HG03521 (cell line): ENCODE measurements around the gene PLXNA4.
A peak's percentile ranks its signal among the peaks of the same experiment; 100 is the strongest.

Experiments used
- ATAC-seq: cut with Tn5 transposase; IDR thresholded peaks from one replicate; pipeline ENCODE4 v1.9.1; 2021; ENCODE audit warnings: mild to moderate bottlenecking, moderate library complexity; ENCODE audit not compliant: unreplicated experiment

PLXNA4 gene

DNA sequence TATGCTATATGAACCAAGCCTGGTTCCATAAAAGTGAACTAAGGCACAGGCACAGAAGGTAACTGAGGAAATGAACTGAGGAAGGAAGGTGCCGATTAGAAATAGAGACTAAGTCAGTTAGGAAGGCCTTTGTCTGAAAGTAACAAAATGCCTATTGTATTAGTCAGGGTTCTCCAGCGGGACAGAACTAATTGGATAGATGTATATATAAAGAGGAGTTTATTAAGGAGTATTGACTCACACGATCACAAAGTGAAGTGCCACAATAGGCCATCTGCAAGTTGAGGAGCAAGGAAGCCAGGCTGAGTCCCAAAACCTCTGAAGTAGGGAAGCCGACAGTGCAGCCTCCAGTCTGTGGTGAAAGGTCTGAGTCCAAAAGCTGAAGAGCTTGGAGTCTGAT, 13.9 kb upstream of the PLXNA4 start:
- no peak for ATAC-seq

GRCh38 chr7:132588596-132588995, 12.3 kb upstream of the PLXNA4 start:
- ATAC-seq, result no peak

GRCh38 chr7:132584796-132585494, 8.7 kb upstream of the PLXNA4 start:
- ATAC-seq, result no peak

- ATAC-seq, result no peak
Observed at GRCh38 chr7:132581431-132581830, 5.2 kb upstream of the PLXNA4 start.

- peak; percentile 58 for ATAC-seq
Observed at GRCh38 chr7:132580717-132581285, 4.5 kb upstream of the PLXNA4 start.

GRCh38 chr7:132580277-132580676, 4.0 kb upstream of the PLXNA4 start:
- ATAC-seq, result no peak

DNA sequence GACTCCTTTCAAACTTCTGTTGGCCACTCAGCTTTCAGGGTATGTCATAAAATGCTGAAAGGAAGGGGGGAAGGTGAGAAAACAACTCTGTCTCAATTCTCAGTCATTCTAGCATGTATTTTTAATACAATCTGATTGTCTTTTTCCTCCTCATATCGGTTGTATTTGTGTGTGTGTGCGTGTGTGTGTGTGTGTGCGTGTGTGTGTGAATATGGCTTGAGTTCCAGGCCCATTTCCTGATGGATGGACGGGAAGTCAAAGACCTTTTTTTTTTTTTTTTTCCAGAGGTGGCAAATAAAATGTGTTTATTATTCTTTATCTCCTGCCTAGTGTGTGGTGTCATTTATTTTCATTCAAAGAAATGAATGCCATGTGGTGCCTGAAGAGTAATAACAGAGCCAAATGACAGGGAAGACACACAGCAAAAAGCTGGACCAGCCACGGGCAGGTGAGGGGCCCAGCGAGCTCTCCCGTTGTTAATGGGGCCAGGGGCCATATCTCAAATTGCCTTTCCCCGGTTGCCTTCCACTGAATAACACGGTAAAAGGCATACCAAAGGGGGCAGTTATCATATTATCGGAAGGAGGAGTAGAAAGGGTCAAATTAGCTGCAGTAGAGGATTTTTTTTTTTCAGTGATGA, 3.1 kb upstream of the PLXNA4 start:
- no peak for ATAC-seq

DNA sequence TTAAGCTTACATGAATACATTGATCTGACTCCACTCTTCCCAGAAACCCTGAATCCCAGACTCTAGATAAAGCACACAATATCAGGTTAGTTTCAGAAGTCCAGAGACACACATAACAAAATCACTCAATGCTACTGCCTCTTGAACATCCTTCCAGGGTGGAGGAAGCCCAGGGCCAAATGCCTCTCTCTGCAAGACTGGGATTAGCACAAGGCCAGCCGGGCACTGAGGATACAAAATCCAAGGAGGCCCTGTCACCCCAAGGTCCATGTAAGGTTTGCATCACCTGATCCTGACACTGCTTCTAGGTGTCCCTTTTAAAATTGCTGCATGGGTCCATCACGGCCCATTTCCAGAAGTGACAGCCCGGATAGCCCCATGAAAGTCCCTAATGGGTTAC, 2.6 kb upstream of the PLXNA4 start:
- ATAC-seq, result no peak

- no peak for ATAC-seq
Observed at GRCh38 chr7:132578050-132578370, 1.7 kb upstream of the PLXNA4 start.

GRCh38 chr7:132577206-132578049, 1.2 kb upstream of the PLXNA4 start:
- ATAC-seq, result no peak

DNA sequence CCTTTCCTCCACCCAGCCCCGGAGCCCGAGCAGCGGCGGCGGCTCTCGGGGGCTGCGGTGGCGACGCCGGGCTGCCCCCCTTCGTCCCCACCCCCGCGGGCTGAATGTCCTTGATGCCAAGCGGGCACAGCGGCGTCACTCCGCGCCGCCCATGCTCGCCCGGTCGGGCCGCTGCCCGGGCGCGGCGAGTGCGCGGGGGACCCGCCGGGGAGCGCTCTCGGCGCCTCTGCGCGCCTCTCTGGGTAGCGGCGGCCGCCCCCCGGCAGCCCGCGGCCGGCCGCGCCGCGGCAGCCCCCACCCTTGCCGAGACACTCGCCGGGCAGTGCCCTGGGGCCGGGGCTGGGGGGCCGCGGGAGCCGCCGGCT, 433 bp upstream of the PLXNA4 start:
- ATAC-seq, result no peak

DNA sequence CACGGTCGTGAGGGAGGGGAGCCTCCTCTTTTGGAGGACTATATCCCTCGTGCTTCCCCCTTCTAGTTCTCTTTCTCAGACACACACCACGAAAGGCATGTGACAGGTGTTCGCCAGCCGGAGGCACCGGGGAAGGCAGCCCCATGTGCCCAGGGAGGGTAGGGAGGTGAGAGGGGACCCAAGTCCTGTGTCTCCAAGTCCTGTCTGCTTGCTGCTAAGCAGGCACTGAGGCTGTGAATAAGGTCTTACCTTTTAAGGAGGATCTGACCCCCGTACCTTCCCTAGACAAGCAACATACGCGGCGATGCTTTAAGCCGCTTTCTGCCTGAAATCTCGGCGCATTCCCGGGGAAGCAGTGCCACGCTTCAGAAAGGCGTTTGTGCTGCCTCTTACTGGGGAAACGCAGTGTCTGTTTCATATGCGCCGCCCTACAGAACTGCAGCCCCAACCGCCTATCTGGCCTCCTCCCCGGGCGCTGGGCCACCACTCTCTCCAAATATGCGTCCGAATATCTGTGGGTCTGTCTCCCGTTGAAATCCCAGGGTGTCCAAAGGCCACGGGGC, 770 bp downstream of the PLXNA4 start:
- ATAC-seq, result no peak

GRCh38 chr7:132574223-132574622, 2.0 kb downstream of the PLXNA4 start:
- no peak for ATAC-seq

GRCh38 chr7:132573251-132573955, 2.9 kb downstream of the PLXNA4 start:
- ATAC-seq, result no peak

GRCh38 chr7:132572526-132572925, 3.7 kb downstream of the PLXNA4 start:
- no peak for ATAC-seq

- no peak for ATAC-seq
Observed at GRCh38 chr7:132571970-132572369, 4.3 kb downstream of the PLXNA4 start.

DNA sequence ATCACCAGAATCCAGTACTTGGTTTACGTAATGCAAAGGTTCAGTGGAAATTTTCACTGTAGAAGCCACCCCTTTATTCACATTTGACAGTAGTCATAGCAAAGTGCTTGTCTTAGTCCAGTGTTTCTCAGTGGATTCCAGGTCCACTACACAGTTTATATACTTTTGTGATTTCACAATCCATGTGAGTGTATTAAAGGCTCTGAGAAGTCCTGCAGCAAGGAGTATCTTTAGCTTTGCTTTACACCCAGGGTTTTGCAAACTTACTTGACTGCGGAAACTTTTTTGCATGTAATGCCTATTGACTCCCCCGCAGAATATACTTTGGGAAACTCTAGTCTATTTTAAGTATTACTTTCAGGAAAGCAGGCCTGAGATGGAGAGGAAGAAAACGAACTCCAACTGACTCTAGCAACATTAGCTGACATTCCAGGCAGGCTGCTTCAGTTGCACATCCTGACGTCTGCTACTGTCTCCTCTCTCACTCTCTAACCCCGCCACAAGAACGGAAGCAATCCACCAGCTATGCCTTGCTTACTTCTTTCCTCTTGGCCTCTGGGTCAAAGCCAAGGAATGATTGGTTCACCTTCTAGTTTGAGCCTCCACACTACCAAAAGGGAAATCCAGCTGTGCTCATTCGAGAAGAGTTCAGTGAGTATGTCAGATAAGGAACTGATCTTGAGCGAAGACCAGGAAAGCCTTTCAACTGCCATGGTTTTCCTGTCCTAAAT, 6.2 kb downstream of the PLXNA4 start:
- no peak for ATAC-seq

DNA sequence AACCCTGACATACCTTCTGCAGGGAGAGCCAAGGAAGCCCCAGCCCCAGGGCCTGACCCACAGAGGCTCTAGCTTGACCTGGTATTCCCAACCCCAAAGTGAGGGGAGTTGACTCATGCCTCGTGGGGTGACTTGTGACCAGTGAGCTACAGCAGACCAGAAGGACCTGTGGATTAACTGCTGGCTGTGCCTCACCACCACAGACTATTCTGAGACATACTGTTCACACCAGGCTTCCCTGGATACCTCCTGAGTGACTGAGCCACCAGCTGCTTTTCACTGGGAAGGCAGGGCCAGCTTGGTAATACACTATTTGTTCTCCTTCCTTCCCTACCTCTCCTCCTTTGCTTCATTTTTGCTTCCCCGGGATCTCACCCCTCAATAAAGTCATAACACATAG, 7.3 kb downstream of the PLXNA4 start:
- ATAC-seq, result no peak

DNA sequence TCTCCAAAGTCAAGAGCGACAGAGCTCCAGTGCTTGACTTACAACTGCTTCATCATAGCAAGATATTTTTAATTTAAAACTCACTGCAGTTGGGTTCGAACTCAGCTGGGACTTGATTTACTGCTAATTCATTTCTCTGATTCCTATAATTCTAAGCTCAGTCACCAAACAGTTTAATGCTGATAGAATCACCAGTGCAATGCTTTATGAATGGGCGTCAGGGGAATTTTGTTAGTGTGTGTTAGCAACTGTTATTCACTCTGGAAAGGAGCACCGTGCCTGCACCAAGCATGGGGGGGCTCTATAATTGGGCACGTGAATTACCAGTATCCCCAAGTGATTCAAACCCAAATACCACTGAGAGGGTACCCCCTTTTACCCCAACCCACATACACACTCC, 10.4 kb downstream of the PLXNA4 start:
- no peak for ATAC-seq

- no peak for ATAC-seq
Observed at GRCh38 chr7:132565441-132565840, 10.8 kb downstream of the PLXNA4 start.
